ENCODE data around the gene LRRC71.

- TF ChIP-seq CTCF (conservative IDR thresholded peaks at IDR 0.05; ENCODE audit: low read depth, low read length) (no peak), POLR2A (IDR thresholded peaks at IDR 0.05; ENCODE audit: low read depth, low read length) (no peak), USF2 (IDR thresholded peaks at IDR 0.05; ENCODE audit: low read depth, low read length) (no peak), BHLHE40 (IDR thresholded peaks at IDR 0.05; ENCODE audit: low read depth, low read length) (no peak), MAFK (IDR thresholded peaks at IDR 0.05; ENCODE audit: low read depth, low read length) (no peak), RFX5 (IDR thresholded peaks at IDR 0.05; ENCODE audit: low read depth, low read length) (no peak), SMC3 (IDR thresholded peaks at IDR 0.05; ENCODE audit: low read depth, low read length) (no peak), FOS (IDR thresholded peaks at IDR 0.05; ENCODE audit: low read depth, low read length) (no peak), CEBPB (IDR thresholded peaks at IDR 0.05; ENCODE audit: low read depth, low read length) (no peak), RAD21 (IDR thresholded peaks at IDR 0.05; ENCODE audit: low read length) (no peak), MAZ (IDR thresholded peaks at IDR 0.05; ENCODE audit: borderline replicate concordance, low read depth, low read length) (no peak), NFE2L2 (IDR thresholded peaks at IDR 0.05; ENCODE audit: low read depth, low read length) (no peak), MXI1 (IDR thresholded peaks at IDR 0.05; ENCODE audit: borderline replicate concordance, low read depth, low read length) (no peak), RCOR1 (IDR thresholded peaks at IDR 0.05; ENCODE audit: insufficient replicate concordance, low read length) (no peak)
These were observed 26.4 kb upstream of the LRRC71 start for GRCh38 chr1:156894001-156894400.

Data from IMR-90 (cell line).